Neural cell (in vitro differentiated cells): ENCODE results near the gene RERE. TPM values are rescaled to one million over a fixed set of nuclear protein-coding genes. Genes with fewer than 3 reads are reported as not detected.

Experiments used
- polyA plus RNA-seq: library from polyadenylated mRNA; depleted of rRNA; stranded (reverse); fragments of >200 nt; gene quantifications from 2 replicates; pipeline ENCODE4 v1.2.3, GENCODE V29; 2014
- small RNA-seq, 3 experiments: library from RNA; depleted of rRNA; stranded (forward); fragments of <200 nt; gene quantifications; one replicate each; pipeline ENCODE3, GENCODE V24; 2012

RERE gene
- polyA plus RNA-seq, 1 donor from 2014 or later, result 21.0 TPM

Small RNAs within 50 kb of the gene (small RNA-seq; reads per million reads assigned to genes)
- gene MIR6728, result 0 reads per million in 3 experiments
- gene RF00019, result 0 to 1.2 (median 0) reads per million in 3 experiments
- 0 reads per million in 3 experiments for gene RF00599

Other genes with a start within 250 kb of the RERE start
- gene ENO1, start 61.0 kb upstream of the RERE start, polyA plus RNA-seq, result 199 and 260 TPM in 2 replicates
- not detected in 2 replicates for gene CA6, start 128.2 kb upstream of the RERE start, polyA plus RNA-seq
- not detected in 2 replicates for gene SLC2A7, start 208.8 kb upstream of the RERE start, polyA plus RNA-seq